Measurements from ENCODE around the gene ST6GAL1.

DNA sequence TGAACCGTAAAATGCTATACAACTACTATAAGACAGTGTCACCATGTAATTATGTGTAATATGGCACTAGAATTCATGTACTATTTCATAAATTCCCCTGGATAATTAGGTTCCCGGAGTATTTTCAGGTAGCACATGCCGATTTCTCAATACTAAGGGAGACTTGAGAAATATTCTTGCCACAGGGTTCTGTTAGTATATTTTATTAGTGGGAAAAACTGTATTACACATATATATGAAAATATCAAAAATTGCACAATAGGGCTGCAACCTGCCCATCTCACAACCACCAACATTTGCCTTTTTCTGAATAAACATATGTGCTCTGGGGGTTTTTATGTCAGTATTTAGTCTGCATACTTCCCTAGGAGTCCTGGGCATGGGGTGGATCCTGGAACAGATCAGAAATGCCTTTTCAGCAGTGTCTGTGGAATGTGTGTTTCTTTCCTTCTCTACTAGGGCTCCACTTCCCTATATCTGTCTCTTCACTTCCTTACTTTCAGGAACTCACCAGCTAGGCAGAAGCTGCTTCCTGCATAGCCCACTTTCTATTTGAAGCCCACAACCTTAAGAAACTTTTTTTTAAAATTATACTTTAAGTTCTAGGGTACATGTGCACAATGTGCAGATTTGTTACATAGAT, 121.5 kb downstream of the ST6GAL1 start:
- TF ChIP-seq, protein P1, sequence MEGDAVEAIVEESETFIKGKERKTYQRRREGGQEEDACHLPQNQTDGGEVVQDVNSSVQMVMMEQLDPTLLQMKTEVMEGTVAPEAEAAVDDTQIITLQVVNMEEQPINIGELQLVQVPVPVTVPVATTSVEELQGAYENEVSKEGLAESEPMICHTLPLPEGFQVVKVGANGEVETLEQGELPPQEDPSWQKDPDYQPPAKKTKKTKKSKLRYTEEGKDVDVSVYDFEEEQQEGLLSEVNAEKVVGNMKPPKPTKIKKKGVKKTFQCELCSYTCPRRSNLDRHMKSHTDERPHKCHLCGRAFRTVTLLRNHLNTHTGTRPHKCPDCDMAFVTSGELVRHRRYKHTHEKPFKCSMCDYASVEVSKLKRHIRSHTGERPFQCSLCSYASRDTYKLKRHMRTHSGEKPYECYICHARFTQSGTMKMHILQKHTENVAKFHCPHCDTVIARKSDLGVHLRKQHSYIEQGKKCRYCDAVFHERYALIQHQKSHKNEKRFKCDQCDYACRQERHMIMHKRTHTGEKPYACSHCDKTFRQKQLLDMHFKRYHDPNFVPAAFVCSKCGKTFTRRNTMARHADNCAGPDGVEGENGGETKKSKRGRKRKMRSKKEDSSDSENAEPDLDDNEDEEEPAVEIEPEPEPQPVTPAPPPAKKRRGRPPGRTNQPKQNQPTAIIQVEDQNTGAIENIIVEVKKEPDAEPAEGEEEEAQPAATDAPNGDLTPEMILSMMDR (IDR thresholded peaks at IDR 0.05; ENCODE audit: control extremely low read depth in 1 of 3, insufficient read depth in 1 of 3, low read depth in 1 of 3, low read length in 3 of 3): no peak
- no peak for TF ChIP-seq FOSL1 (IDR thresholded peaks at IDR 0.05; ENCODE audit: insufficient read depth, low read depth, low read length)
- no peak for TF ChIP-seq POLR2A (IDR thresholded peaks at IDR 0.05; ENCODE audit: control extremely low read depth in 1 of 2, low read depth in 2 of 2, low read length in 2 of 2)
- no peak for TF ChIP-seq CREB1 (IDR thresholded peaks at IDR 0.05)
- TF ChIP-seq TBP (IDR thresholded peaks at IDR 0.05; ENCODE audit: low read depth, low read length): no peak
- TF ChIP-seq EP300 (IDR thresholded peaks at IDR 0.05; ENCODE audit: borderline replicate concordance in 1 of 2, low read depth in 2 of 2, low read length in 2 of 2): no peak
- TF ChIP-seq SP2 (IDR thresholded peaks at IDR 0.05; ENCODE audit: low read length): no peak
- TF ChIP-seq EGR1 (IDR thresholded peaks at IDR 0.05; ENCODE audit: borderline replicate concordance, low read depth, low read length): no peak
- no peak for TF ChIP-seq SP4 (IDR thresholded peaks at IDR 0.05; ENCODE audit: low read length)

Measured in H1 (cell line).